Progenitor cell of endocrine pancreas (in vitro differentiated cells): Measurements from ENCODE around the gene MYO7A. TPM values are rescaled to one million over a fixed set of nuclear protein-coding genes. Genes with fewer than 3 reads are reported as not detected.

Experiments
- DNase-seq: peaks from one replicate; pipeline ENCODE4 v3.0.0; 2021; ENCODE audit warnings: low spot score; ENCODE audit not compliant: unreplicated experiment
- H3K27ac Mint-ChIP-seq: 2 replicates; pipeline ENCODE4 v1.8.0; 2021; ENCODE audit warnings: mild to moderate bottlenecking, moderate library complexity, mixed read lengths
- H3K27me3 Mint-ChIP-seq: 2 replicates; pipeline ENCODE4 v1.8.0; 2021; ENCODE audit warnings: mixed read lengths
- H3K36me3 Mint-ChIP-seq: 2 replicates; pipeline ENCODE4 v1.8.0; 2022; ENCODE audit warnings: mixed read lengths; ENCODE audit not compliant: insufficient read depth
- H3K4me1 Mint-ChIP-seq: 2 replicates; pipeline ENCODE4 v1.8.0; 2021; ENCODE audit warnings: low read depth, mixed read lengths
- H3K4me3 Mint-ChIP-seq: 2 replicates; pipeline ENCODE4 v1.8.0; 2021; ENCODE audit warnings: low read depth, mild to moderate bottlenecking, moderate library complexity, mixed read lengths
- H3K9me3 Mint-ChIP-seq: 2 replicates; pipeline ENCODE4 v1.8.0; 2021; ENCODE audit warnings: low read depth, mixed read lengths
- total RNA-seq: library from RNA; stranded (reverse); gene quantifications from 2 replicates; pipeline ENCODE4 v1.2.1, GENCODE V29; 2021
- TF ChIP-seq, protein P1 (sequence below): fragments of 200-600 bp; sonication (generic); IDR thresholded peaks from one replicate; pipeline ENCODE4 v1.5.0; 2021; ENCODE audit warnings: antibody characterized with exemption, mild to moderate bottlenecking; ENCODE audit not compliant: unreplicated experiment

MYO7A gene
- total RNA-seq, 1 donor from 2014 or later: 5.7 TPM

DNA sequence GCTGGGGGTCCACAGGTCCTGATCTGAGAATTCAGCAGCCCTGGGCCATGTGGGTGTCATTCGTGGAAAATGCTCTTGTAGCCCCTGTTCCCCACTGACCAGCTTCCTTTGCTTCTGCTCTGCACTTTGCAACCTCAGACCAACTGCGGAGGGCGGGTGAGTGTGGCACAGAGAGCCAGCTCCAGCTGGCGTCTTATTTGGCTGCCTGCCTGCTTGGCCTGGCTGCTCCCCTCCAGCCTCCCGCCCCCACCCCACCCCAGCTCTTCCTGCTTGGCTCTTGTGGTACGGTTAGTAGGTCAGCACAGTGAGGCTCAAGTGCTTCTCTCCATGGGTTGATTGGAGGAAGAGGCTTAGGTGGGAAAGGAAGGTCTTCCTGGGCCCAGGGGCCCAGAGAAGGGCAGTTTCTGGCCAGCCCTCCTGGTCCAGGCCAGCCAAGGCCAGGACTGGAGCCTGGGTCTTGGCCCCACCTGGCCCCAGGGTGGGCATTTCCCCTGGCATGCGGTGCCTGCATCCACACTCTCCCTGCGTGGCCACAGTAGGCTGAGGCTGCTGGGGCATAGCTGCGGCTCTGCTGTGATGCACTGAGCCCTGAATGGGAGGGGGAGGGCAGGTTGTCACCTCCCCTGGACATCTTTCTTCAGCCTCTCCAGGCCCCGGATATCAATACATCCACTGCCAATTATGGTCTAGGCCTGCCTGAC lies 26.5 kb downstream of the MYO7A start:
- Mint-ChIP-seq H3K36me3 (no peaks in the 10 kb centered on the region), H3K4me1 (peaks cover 4% of the 10 kb centered on the region), H3K27ac (no peak overlapping the region), H3K9me3 (no peaks in the 10 kb centered on the region), H3K4me3 (no peak overlapping the region), H3K27me3 (peaks cover 20% of the 10 kb centered on the region)
- DNase-seq: no peak
- TF ChIP-seq, protein P1, sequence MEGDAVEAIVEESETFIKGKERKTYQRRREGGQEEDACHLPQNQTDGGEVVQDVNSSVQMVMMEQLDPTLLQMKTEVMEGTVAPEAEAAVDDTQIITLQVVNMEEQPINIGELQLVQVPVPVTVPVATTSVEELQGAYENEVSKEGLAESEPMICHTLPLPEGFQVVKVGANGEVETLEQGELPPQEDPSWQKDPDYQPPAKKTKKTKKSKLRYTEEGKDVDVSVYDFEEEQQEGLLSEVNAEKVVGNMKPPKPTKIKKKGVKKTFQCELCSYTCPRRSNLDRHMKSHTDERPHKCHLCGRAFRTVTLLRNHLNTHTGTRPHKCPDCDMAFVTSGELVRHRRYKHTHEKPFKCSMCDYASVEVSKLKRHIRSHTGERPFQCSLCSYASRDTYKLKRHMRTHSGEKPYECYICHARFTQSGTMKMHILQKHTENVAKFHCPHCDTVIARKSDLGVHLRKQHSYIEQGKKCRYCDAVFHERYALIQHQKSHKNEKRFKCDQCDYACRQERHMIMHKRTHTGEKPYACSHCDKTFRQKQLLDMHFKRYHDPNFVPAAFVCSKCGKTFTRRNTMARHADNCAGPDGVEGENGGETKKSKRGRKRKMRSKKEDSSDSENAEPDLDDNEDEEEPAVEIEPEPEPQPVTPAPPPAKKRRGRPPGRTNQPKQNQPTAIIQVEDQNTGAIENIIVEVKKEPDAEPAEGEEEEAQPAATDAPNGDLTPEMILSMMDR: no peak

DNA sequence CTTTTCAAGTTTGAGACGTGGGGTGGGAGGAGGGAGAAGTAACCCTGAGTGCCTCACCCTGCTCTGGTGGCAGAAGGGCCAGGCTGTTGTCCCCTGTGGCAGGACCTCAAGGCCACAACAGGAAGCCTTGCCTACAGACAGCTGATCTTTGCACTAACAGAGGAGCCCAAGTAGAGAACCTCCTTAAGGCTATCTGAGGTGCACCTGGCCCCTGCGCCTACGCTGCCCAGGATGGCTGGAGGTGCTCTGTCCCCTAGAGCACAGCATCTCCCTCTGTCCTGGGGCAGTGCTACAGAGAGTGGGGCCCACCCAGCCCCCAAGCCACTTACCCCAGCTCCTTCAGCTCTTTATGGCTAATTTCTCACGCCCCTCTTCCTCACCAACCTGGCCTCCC lies 27.0 kb downstream of the MYO7A start:
- Mint-ChIP-seq H3K27ac (no peak overlapping the region), H3K36me3 (no peaks in the 10 kb centered on the region), H3K9me3 (no peaks in the 10 kb centered on the region), H3K27me3 (peaks cover 18% of the 10 kb centered on the region), H3K4me3 (no peak overlapping the region), H3K4me1 (peaks cover 4% of the 10 kb centered on the region)
- no peak for DNase-seq
- TF ChIP-seq, protein P1: no peak

DNA sequence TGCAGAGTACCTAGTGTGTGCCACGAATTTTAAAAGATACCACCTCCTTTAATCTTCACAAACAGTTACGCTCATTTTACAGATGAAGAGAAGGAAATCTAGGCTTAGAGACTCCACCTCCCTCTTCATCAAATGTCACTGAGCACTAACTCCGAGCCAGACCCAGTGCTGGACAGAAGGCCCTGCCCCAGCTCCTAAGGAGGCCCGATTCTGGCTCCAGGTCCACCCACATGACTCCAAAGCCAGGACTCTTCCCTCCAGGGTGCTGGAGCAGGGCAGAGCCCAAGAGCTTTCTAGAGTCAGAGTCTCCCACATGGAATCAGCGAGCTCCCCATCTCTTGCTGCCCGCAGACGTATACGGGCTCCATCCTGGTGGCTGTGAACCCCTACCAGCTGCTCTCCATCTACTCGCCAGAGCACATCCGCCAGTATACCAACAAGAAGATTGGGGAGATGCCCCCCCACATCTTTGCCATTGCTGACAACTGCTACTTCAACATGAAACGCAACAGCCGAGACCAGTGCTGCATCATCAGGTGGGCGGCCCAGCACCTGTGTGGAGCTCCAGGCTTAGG lies 27.6 kb downstream of the MYO7A start:
- Mint-ChIP-seq H3K4me1 (peaks cover 4% of the 10 kb centered on the region), H3K9me3 (no peaks in the 10 kb centered on the region), H3K4me3 (no peak overlapping the region), H3K36me3 (no peaks in the 10 kb centered on the region), H3K27me3 (peaks cover 13% of the 10 kb centered on the region), H3K27ac (no peak overlapping the region)
- TF ChIP-seq, protein P1: no peak
- no peak for DNase-seq

DNA sequence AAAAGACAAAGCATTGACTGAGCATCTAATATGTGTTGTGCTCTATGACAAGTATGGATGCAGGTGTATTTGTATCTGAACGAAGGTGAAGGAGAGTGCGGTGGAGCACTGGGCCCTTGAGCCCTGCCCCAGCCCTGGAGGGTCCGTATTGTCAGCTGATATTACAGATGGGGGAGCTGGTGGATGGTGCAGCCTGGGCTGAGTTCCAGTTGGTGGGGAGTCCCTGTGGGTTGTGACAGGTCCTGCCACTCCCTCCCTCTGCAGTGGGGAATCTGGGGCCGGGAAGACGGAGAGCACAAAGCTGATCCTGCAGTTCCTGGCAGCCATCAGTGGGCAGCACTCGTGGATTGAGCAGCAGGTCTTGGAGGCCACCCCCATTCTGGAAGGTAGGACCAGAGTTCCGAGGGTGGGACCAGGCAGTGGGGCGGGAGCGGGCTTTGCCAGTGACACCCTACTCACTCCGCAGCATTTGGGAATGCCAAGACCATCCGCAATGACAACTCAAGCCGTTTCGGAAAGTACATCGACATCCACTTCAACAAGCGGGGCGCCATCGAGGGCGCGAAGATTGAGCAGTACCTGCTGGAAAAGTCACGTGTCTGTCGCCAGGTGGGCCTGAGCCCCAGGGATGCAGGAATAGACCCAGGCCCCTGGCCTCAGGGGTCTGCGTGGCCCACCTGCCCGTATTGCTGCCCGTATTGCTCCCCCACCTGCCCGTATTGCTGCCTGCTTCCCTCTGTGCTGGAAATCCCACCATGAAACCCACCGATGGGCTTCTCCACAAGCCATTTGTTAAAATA lies 28.6 kb downstream of the MYO7A start:
- Mint-ChIP-seq H3K4me1 (peaks cover 4% of the 10 kb centered on the region), H3K27me3 (peaks cover 13% of the 10 kb centered on the region), H3K27ac (no peak overlapping the region), H3K9me3 (no peaks in the 10 kb centered on the region), H3K36me3 (no peaks in the 10 kb centered on the region), H3K4me3 (no peak overlapping the region)
- no peak for DNase-seq
- TF ChIP-seq, protein P1: no peak

DNA sequence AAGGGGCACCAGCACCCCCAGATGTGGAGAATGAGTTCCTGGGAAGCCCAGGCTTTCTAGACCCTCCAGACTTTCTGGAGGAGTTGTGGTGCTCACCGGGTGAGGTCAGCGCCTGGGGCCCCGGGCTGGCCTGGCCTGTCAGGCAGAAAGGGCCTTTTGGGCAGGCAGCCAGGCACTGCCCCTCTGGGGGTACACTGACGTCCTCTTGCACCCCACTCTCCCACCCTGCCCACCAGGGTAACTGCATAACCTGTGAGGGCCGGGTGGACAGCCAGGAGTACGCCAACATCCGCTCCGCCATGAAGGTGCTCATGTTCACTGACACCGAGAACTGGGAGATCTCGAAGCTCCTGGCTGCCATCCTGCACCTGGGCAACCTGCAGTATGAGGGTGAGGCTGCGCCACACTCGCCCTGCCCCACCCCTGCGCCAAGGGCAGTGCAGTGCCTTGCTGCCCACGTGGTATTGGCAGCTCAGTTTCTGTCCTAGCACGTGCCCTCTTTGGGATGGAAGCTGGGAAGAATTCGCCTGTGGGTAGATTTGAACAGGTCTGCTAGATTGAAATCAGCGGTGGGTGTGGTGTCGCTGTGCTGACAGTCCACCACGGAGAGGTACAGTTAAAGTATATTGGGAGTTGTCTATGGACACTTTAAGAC lies 30.1 kb downstream of the MYO7A start:
- TF ChIP-seq, protein P1: no peak
- Mint-ChIP-seq H3K9me3 (no peaks in the 10 kb centered on the region), H3K27ac (no peak overlapping the region), H3K36me3 (no peaks in the 10 kb centered on the region), H3K27me3 (peaks cover 7% of the 10 kb centered on the region), H3K4me1 (no peaks in the 10 kb centered on the region), H3K4me3 (no peak overlapping the region)
- no peak for DNase-seq
